ENCODE data around the gene PNMA1. TPM values are rescaled to one million over a fixed set of nuclear protein-coding genes. Genes with fewer than 3 reads are reported as not detected.

The PNMA1 gene
- total and polyA plus RNA-seq, 12 donors, result 14.4 to 74.6 (median 31.9) TPM

GRCh38 chr14:73723797-73724661 lies 9.8 kb upstream of the PNMA1 start:
- Histone ChIP-seq H3K9me3 (replicated peaks in 1 of 3) (no peaks in the 10 kb centered on the region), H3K27me3 (no peaks in the 10 kb centered on the region), H3K27ac (peak overlapping the region in 4 of 5 donors; percentile 39 to 85 (median 66)), H3K4me3 (no peak overlapping the region), H3K36me3 (replicated peaks in 1 of 2) (peaks cover 0 to 87% of the 10 kb centered on the region in 2 donors), H3K4me1 (replicated peaks in 1 of 2) (peaks cover 13 to 59% of the 10 kb centered on the region in 2 donors)
- intact Hi-C loops (cut with DNase I), result no loop called here
- WGBS, 4 donors, result 38 to 52% (median 50%) methylated on average over 12 of the region's 12 CpGs
- DNase-seq, result peak in 6 of 7 donors; percentile 66 to 84 (median 74)
- TF ChIP-seq CTCF (IDR thresholded peaks at IDR 0.05) (peak in 3 of 6 experiments; percentile 21 to 38 (median 27)), POLR2A (IDR thresholded peaks at IDR 0.05) (peak in 1 of 2 donors; percentile 18)

- WGBS, 4 donors, result 70 to 78% (median 77%) methylated on average over 7 of the region's 7 CpGs
- H3K27ac ChIP-seq, result peak overlapping the region in 4 of 5 donors; percentile 39 to 85 (median 66)
- H3K4me3 ChIP-seq, result no peak overlapping the region
- H3K9me3 ChIP-seq (replicated peaks in 1 of 3), result no peaks in the 10 kb centered on the region
- peaks cover 0 to 90% of the 10 kb centered on the region in 2 donors for H3K36me3 ChIP-seq (replicated peaks in 1 of 2)
- no peaks in the 10 kb centered on the region for H3K27me3 ChIP-seq
- no peak for DNase-seq
- intact Hi-C loops (cut with DNase I), result no loop called here
- TF ChIP-seq POLR2A (IDR thresholded peaks at IDR 0.05) (no peak), CTCF (IDR thresholded peaks at IDR 0.05) (no peak)
- peaks cover 12 to 53% of the 10 kb centered on the region in 2 donors for H3K4me1 ChIP-seq (replicated peaks in 1 of 2)
Observed at GRCh38 chr14:73723406-73723796, 9.2 kb upstream of the PNMA1 start.

- intact Hi-C loops (cut with DNase I), result no loop called here
- 91 to 94% (median 92%) methylated on average over 10 of the region's 10 CpGs for whole genome bisulfite sequencing, 4 donors
Observed at GRCh38 chr14:73722581-73722980, 8.4 kb upstream of the PNMA1 start.

More at GRCh38 chr14:73722581-73722980, 8.4 kb upstream of the PNMA1 start:
- DNase-seq, result peak in 1 of 7 donors; percentile 55
- H3K4me3 ChIP-seq, result no peak overlapping the region
- H3K36me3 ChIP-seq (replicated peaks in 1 of 2), result peaks cover 0 to 91% of the 10 kb centered on the region in 2 donors
- peaks cover 10 to 50% of the 10 kb centered on the region in 2 donors for H3K4me1 ChIP-seq (replicated peaks in 1 of 2)
- TF ChIP-seq POLR2A (IDR thresholded peaks at IDR 0.05) (no peak), CTCF (IDR thresholded peaks at IDR 0.05) (no peak)
- H3K27ac ChIP-seq, result peak overlapping the region in 1 of 5 donors; percentile 75
- no peaks in the 10 kb centered on the region for H3K9me3 ChIP-seq (replicated peaks in 1 of 3)
- no peaks in the 10 kb centered on the region for H3K27me3 ChIP-seq
